OCI-LY7 (cell line): ENCODE data around the gene ODAD3. TPM values are rescaled to one million over a fixed set of nuclear protein-coding genes. Genes with fewer than 3 reads are reported as not detected.
"Not testable (repeated sequence)": the region's sequence is repeated elsewhere in the genome, so short reads cannot be mapped to it uniquely, and the experiment has no call there.

Experiments
- BruUV-seq: library from RNA; stranded (reverse); fragments of 400-500 nt; replicated peaks from 2 replicates; lab custom pipeline; 2021; lab: Mats Ljungman, UMichigan
- CTCF ChIA-PET: fragments of 300-600 bp; sonication (Branson Sonifier 250); formaldehyde crosslinking; loops from one replicate; lab custom pipeline; 2022; ENCODE audit warnings: antibody characterized with exemption; ENCODE audit not compliant: unreplicated experiment; lab: Charles Lee
- POLR2A ChIA-PET: fragments of 300-600 bp; sonication (Branson Sonifier 250); formaldehyde crosslinking; loops from one replicate; lab custom pipeline; 2022; ENCODE audit warnings: antibody characterized with exemption; lab: Charles Lee
- DNase-seq: peaks from one replicate; pipeline ENCODE4 v3.0.0-alpha.2; 2015; ENCODE audit warnings: low spot score
- H2AFZ ChIP-seq: fragments of 200-600 bp; sonication (generic), shearing (Covaris generic); 2 replicates; pipeline ENCODE4 v1.6.1; 2014; ENCODE audit warnings: mild to moderate bottlenecking, antibody characterized with exemption, low read length, moderate library complexity
- H3K27ac ChIP-seq: fragments of 200-600 bp; sonication (generic); 2 replicates; pipeline ENCODE4 v1.5.1; 2014; ENCODE audit warnings: mixed run types, low read depth, mild to moderate bottlenecking, moderate library complexity, low read length, inconsistent platforms; ENCODE audit not compliant: poor library complexity, severe bottlenecking
- H3K36me3 ChIP-seq: fragments of 200-600 bp; sonication (generic); 2 replicates; pipeline ENCODE4 v1.6.1; 2014; ENCODE audit warnings: mild to moderate bottlenecking, antibody characterized with exemption, low read length, moderate library complexity, mixed read lengths; ENCODE audit not compliant: insufficient read depth
- H3K4me1 ChIP-seq: fragments of 200-600 bp; sonication (generic); 2 replicates; pipeline ENCODE4 v1.5.1; 2014; ENCODE audit warnings: mild to moderate bottlenecking, low read length; ENCODE audit not compliant: insufficient read depth, poor library complexity, severe bottlenecking
- H3K4me2 ChIP-seq: fragments of 200-600 bp; sonication (generic); 2 replicates; pipeline ENCODE4 v1.6.1; 2014; ENCODE audit warnings: mild to moderate bottlenecking, low read length
- H3K4me3 ChIP-seq: fragments of 200-600 bp; sonication (generic); 2 replicates; pipeline ENCODE4 v1.5.1; 2014; ENCODE audit warnings: mild to moderate bottlenecking, low read depth, low read length; ENCODE audit not compliant: poor library complexity, severe bottlenecking
- H3K79me2 ChIP-seq: fragments of 200-600 bp; sonication (generic); 2 replicates; pipeline ENCODE4 v1.6.1; 2016; ENCODE audit warnings: low read depth, mild to moderate bottlenecking, low read length, moderate library complexity, mixed read lengths; ENCODE audit not compliant: insufficient read depth
- H3K9me2 ChIP-seq: fragments of 200-600 bp; sonication (generic); 2 replicates; pipeline ENCODE4 v1.6.1; 2016; ENCODE audit warnings: mild to moderate bottlenecking, low read length, mixed read lengths; ENCODE audit not compliant: insufficient read depth
- H3K9me3 ChIP-seq: fragments of 200-600 bp; sonication (generic); 2 replicates; pipeline ENCODE4 v1.6.1; 2014; ENCODE audit warnings: mild to moderate bottlenecking, mixed run types, low read length, mixed read lengths
- H4K20me1 ChIP-seq: fragments of 200-600 bp; sonication (generic); 2 replicates; pipeline ENCODE4 v1.6.1; 2014; ENCODE audit warnings: mild to moderate bottlenecking, antibody characterized with exemption, low read length, moderate library complexity, mixed read lengths; ENCODE audit not compliant: insufficient read depth
- CTCF ChIP-seq: fragments of 200-600 bp; sonication (generic); conservative IDR thresholded peaks from 2 replicates; pipeline ENCODE4 v1.5.1; 2014; ENCODE audit warnings: mild to moderate bottlenecking, antibody characterized with exemption, low read length, moderate library complexity, mixed read lengths
- EZH2phosphoT487 ChIP-seq: fragments of 200-600 bp; sonication (generic); IDR thresholded peaks from 2 replicates; pipeline ENCODE4 v1.6.1; 2018; ENCODE audit warnings: low read depth, borderline replicate concordance, mild to moderate bottlenecking, mixed run types, antibody characterized with exemption, low read length, moderate library complexity, mixed read lengths
- intact Hi-C: fragments of 100-400 bp; cut with micrococcal nuclease; formaldehyde crosslinking; loops from one replicate; pipeline ENCODE4 v1.10.0; 2022; ENCODE audit not compliant: unreplicated experiment
- total RNA-seq, 2 experiments: library from RNA; depleted of rRNA in 1 of 2; stranded (reverse); fragments of >200 nt in 1 of 2; shearing (Covaris generic) in 1 of 2; gene quantifications; 2 replicates each; pipeline ENCODE4 v1.2.3, GENCODE V29; 2014 to 2022

Gene ODAD3
- total RNA-seq, 2 experiments from 2014 or later = 0.28 to 1.2 TPM

- intact Hi-C loops = no loop called here
- no peak overlapping the region for H2AFZ ChIP-seq
- no peaks in the 10 kb centered on the region for H3K4me1 ChIP-seq
- H4K20me1 ChIP-seq = no peaks in the 10 kb centered on the region
- no peaks in the 10 kb centered on the region for H3K9me2 ChIP-seq
- no TSS peak for BruUV-seq
- no peaks in the 10 kb centered on the region for H3K9me3 ChIP-seq
- DNase-seq = no peak
- no peak overlapping the region for H3K4me3 ChIP-seq
- no peaks in the 10 kb centered on the region for H3K79me2 ChIP-seq
- ChIA-PET POLR2A (interaction anchor here (0.6 kb wide), 1 partner anchor 9 kb away, joined by 5 read pairs; no protein-coding TSS in a partner anchor), CTCF (no interaction called here)
- no peak overlapping the region for H3K4me2 ChIP-seq
- H3K27ac ChIP-seq = no peak overlapping the region
- H3K36me3 ChIP-seq = no peaks in the 10 kb centered on the region
- TF ChIP-seq EZH2phosphoT487 (no peak), CTCF (no peak)
Observed at GRCh38 chr19:11461453-11461852, 26.5 kb upstream of the ODAD3 start.

GRCh38 chr19:11460207-11460606, 25.3 kb upstream of the ODAD3 start:
- H3K9me2 ChIP-seq = no peaks in the 10 kb centered on the region
- H3K9me3 ChIP-seq = no peaks in the 10 kb centered on the region
- H3K4me2 ChIP-seq = no peak overlapping the region
- no peaks in the 10 kb centered on the region for H4K20me1 ChIP-seq
- no TSS peak for BruUV-seq
- DNase-seq = no peak
- TF ChIP-seq EZH2phosphoT487 (no peak), CTCF (peak; percentile 54)
- intact Hi-C loops = no loop called here
- no peaks in the 10 kb centered on the region for H3K4me1 ChIP-seq
- no peak overlapping the region for H3K27ac ChIP-seq
- H3K36me3 ChIP-seq = no peaks in the 10 kb centered on the region
- H2AFZ ChIP-seq = no peak overlapping the region
- no peak overlapping the region for H3K4me3 ChIP-seq
- ChIA-PET CTCF (no interaction called here), POLR2A (no interaction called here)
- H3K79me2 ChIP-seq = no peaks in the 10 kb centered on the region

- intact Hi-C loops, H3K36me3 ChIP-seq, CTCF ChIA-PET, BruUV-seq, H3K4me3 ChIP-seq, H2AFZ ChIP-seq, H3K79me2 ChIP-seq, H3K4me1 ChIP-seq, DNase-seq, H4K20me1 ChIP-seq, H3K4me2 ChIP-seq, H3K9me3 ChIP-seq, H3K9me2 ChIP-seq, H3K27ac ChIP-seq: not testable (repeated sequence)
- POLR2A ChIA-PET = interaction anchor here (0.7 kb wide), 1 partner anchor 59 kb away, joined by 3 read pairs; no protein-coding TSS in a partner anchor
Observed at GRCh38 chr19:11458912-11459311, 24.0 kb upstream of the ODAD3 start.
